Activated T-helper 2 cell treated with anti-CD3 and anti-CD28 coated beads, Interferon-gamma antibody, Interleukin-2, Interleukin-4, amounts not matched to agents 10 μg/mL and 5 μg/mL and 100 μg/mL, durations not matched to agents 14 hours and 24 hours and 36 hours (primary cell): ENCODE data around the gene INPP4A. TPM values are rescaled to one million over a fixed set of nuclear protein-coding genes. Genes with fewer than 3 reads are reported as not detected.
A peak's percentile ranks its signal among the peaks of the same experiment; 100 is the strongest.

Source experiments
- DNase-seq: peaks from one replicate; pipeline ENCODE4 v3.0.0; 2021; ENCODE audit warnings: low spot score
- H3K27ac Mint-ChIP-seq: one replicate; pipeline ENCODE4 v1.8.0; 2021; ENCODE audit warnings: mixed read lengths
- H3K27me3 Mint-ChIP-seq: one replicate; pipeline ENCODE4 v1.8.0; 2021; ENCODE audit warnings: low read depth, mixed read lengths
- H3K36me3 Mint-ChIP-seq: one replicate; pipeline ENCODE4 v1.8.0; 2021; ENCODE audit warnings: low read depth, mixed read lengths
- H3K4me1 Mint-ChIP-seq: one replicate; pipeline ENCODE4 v1.8.0; 2021; ENCODE audit warnings: low read depth, mixed read lengths
- H3K4me3 Mint-ChIP-seq: one replicate; pipeline ENCODE4 v1.8.0; 2021; ENCODE audit warnings: low read depth, mild to moderate bottlenecking, moderate library complexity, mixed read lengths
- H3K9me3 Mint-ChIP-seq: one replicate; pipeline ENCODE4 v1.8.0; 2021; ENCODE audit warnings: mixed read lengths
- intact Hi-C: fragments of 100-400 bp; cut with micrococcal nuclease; formaldehyde crosslinking; loops from one replicate; pipeline ENCODE4 v1.15.1; 2023
- total RNA-seq: library from RNA; stranded (reverse); gene quantifications from 2 replicates; pipeline ENCODE4 v1.2.3, GENCODE V29; 2022

INPP4A gene
- total RNA-seq, 1 donor from 2014 or later = 35.9 TPM

DNA sequence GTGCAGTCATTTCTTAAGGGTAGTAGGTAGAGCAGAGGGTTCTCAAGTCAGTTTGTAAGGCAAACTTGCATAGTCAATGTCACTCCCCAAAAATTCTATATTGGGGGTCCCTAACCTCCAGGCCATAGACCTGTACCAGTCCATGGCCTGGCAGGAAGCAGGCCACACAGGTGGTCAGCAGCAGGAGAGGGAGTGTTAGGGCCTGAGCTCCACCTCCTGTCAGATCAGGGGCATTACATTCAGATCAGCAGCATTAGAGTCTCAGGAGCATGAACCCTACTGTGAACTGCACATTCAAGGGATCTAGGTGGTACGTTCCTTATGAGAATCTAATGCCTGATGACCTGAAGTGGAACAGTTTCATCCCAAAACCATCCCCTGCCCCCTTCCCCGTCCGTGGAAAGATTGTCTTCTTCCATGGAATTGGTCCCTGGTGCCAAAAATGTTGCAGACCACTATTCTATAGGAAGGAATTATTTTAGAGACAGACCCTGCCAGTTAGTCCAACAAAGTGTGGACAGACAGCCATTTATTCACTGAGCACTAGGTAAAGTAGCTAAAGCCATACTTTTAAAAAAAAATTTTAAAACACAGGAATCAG lies 157.0 kb downstream of the INPP4A start:
- Mint-ChIP-seq H3K36me3 (peaks cover 46% of the 10 kb centered on the region), H3K4me3 (no peak overlapping the region), H3K27ac (no peak overlapping the region), H3K27me3 (no peaks in the 10 kb centered on the region), H3K9me3 (no peaks in the 10 kb centered on the region), H3K4me1 (peaks cover 22% of the 10 kb centered on the region)
- DNase-seq = no peak
- intact Hi-C loops = loop anchor here (2.0 kb wide), 1 partner anchor 189 kb away; no protein-coding TSS in a partner anchor

DNA sequence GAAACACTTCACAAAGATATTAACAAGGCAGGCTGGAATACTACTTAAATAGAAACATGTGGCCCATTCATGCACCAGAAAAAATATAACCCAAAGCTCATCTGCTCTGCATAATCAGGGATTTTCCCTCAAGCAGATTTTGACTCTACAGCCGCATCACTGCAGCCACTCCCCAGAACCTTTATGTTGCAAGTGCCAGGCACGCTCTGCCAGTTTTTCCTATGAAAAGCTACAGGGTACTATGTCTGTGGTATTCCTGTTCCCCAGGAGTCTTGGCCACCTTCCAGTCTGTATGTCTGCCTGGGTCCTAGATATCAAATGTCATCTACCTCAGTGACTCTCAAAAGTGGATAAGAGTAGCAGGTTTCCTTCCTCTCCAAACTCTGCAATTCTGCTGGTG lies 159.9 kb downstream of the INPP4A start:
- Mint-ChIP-seq H3K9me3 (no peaks in the 10 kb centered on the region), H3K4me1 (peaks cover 33% of the 10 kb centered on the region), H3K27ac (no peak overlapping the region), H3K36me3 (peaks cover 43% of the 10 kb centered on the region), H3K4me3 (no peak overlapping the region), H3K27me3 (no peaks in the 10 kb centered on the region)
- DNase-seq = no peak
- intact Hi-C loops = no loop called here

DNA sequence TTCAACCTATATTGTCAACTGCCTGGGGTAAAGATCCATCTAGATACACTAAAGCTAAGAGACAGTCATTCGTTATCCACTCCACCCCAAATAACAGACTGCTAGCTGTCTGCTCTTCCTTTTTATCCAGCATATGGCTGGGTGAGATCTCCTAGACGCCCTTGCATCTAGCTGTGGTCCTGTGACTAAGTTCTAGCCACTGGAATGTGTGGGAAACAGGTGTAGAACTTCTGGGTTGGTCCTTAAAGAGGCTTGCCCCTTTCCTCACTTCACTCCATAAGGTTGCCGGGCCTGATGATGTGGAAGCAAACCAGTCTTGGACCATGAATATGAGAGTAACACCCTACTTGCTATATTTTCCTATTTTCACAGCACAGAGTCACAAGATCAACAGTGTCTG lies 160.4 kb downstream of the INPP4A start:
- Mint-ChIP-seq H3K9me3 (no peaks in the 10 kb centered on the region), H3K4me1 (peaks cover 39% of the 10 kb centered on the region), H3K36me3 (peaks cover 43% of the 10 kb centered on the region), H3K27ac (no peak overlapping the region), H3K4me3 (no peak overlapping the region), H3K27me3 (no peaks in the 10 kb centered on the region)
- DNase-seq = no peak
- intact Hi-C loops = loop anchor here (5.0 kb wide), 2 partner anchors 52 to 138 kb away; no protein-coding TSS in a partner anchor

DNA sequence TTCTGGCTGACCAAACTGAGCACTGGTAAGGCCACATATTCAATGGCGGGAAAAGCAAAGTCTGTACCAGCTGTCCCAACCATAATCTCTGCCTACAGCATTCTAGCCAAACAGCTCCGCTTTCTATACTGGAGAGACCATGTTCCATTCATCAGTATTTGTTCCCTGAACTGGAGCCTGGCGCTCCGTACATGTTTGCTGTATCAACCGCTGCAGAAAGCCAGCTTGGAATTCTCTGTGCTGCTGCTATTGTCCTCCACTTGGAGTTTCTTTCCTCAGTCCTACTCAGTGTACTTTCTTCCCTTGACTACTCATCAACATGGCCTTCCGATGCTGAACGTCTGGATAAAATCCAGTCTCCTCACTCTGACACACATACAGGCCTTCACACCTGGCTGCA lies 161.8 kb downstream of the INPP4A start:
- no peak for DNase-seq
- peak overlapping the region; percentile 86 for H3K27ac Mint-ChIP-seq
- H3K4me3 Mint-ChIP-seq = peak overlapping the region; percentile 93
- H3K4me1 Mint-ChIP-seq = peaks cover 52% of the 10 kb centered on the region
- H3K27me3 Mint-ChIP-seq = no peaks in the 10 kb centered on the region
- peaks cover 44% of the 10 kb centered on the region for H3K36me3 Mint-ChIP-seq
- H3K9me3 Mint-ChIP-seq = no peaks in the 10 kb centered on the region
- intact Hi-C loops = loop anchor here (5.0 kb wide), 2 partner anchors 51 to 139 kb away; no protein-coding TSS in a partner anchor

DNA sequence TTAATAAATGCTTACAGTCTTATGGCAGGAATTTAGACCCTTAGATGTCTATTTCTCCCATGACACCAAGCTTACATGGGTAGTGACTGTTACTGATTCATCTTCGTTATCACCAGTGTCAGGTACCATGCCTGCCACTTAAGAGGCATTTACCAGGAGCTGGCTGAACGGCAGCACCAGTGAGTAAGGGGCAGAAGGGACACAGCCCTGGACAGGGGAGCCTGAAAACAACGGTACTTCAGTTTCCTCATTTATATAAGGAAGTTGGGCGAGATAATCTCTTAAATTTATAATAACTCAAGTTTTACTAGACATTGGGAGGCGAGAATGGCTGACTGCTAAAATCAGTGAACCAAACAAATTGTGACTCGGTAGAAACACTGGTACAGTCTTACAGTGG lies 162.4 kb downstream of the INPP4A start:
- Mint-ChIP-seq H3K36me3 (peaks cover 43% of the 10 kb centered on the region), H3K4me3 (peak overlapping the region; percentile 93), H3K27ac (peak overlapping the region; percentile 86), H3K4me1 (peaks cover 56% of the 10 kb centered on the region), H3K9me3 (no peaks in the 10 kb centered on the region), H3K27me3 (no peaks in the 10 kb centered on the region)
- intact Hi-C loops = loop anchor here (5.0 kb wide), 2 partner anchors 50 to 140 kb away; no protein-coding TSS in a partner anchor
- DNase-seq = no peak

DNA sequence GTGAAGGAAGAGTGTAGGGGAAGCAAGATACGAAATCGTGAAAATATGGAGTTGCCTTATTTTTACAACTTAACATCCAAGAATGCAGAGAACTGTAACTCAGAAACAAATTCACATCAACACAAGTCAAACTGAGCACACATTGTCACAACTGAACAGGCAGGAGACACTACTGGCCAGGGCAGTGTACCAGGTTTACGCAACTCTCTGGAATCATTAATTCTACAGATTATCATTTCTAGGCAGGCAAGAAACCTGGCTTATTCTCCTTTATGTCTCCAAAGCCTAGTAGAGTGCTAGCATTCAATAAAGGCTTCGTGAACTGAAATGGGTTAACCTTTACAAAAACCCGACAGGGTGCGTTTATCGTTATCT lies 163.1 kb downstream of the INPP4A start:
- peak overlapping the region; percentile 86 for H3K27ac Mint-ChIP-seq
- DNase-seq = no peak
- H3K4me3 Mint-ChIP-seq = peak overlapping the region; percentile 93
- H3K9me3 Mint-ChIP-seq = no peaks in the 10 kb centered on the region
- peaks cover 48% of the 10 kb centered on the region for H3K36me3 Mint-ChIP-seq
- intact Hi-C loops = loop anchor here (1.0 to 5.0 kb wide), 3 partner anchors 30 to 140 kb away; no protein-coding TSS in a partner anchor
- H3K4me1 Mint-ChIP-seq = peaks cover 56% of the 10 kb centered on the region
- no peaks in the 10 kb centered on the region for H3K27me3 Mint-ChIP-seq

DNA sequence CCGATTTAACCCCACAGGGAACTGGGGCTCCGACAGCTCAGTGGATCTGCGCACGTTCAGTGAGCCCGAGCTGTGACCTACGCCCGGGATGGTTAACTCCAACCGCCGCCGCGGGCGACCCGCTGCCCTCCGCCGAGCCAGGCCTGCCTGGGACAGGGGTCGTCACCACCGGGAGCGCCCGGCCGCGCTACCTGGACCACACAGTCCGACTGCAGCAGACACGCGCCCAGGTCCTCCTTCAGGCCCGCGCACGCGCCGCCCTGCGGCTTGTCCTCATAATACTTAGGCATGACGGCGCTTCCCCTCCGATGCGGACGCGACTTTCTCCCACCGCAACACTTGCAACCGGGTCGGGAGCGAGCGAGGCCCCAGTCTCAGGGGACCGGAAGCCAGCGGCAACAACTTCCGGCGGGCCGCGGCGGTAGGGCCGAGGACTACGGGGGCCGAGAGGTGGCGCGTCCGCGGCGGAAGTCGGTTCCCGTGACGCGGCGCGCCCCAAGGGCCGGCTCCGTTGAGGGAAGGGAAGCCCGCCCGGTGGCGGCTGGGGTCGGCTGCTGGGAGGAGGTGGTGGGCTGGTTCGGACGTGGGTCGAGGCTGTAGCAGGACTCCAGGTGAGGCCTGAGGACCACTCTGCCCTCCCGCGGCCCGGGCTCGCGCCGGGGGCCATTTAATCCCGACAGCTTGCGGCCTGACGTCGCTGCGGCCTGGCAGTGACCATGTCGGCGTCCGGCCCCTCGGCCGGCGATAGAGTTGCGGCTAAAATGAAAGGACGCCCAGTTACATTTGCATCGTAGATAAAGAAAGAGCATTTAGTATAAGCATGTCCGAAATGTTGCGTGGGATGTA lies 163.7 kb downstream of the INPP4A start, which contains the start of the genes COA5 and UNC50:
TSS of gene COA5 (minus strand) at position 397 of the 846 bp plus-strand sequence. CDS start at position 290, 107 bp downstream.
TSS of gene UNC50 (plus strand) at position 474 of the 846 bp plus-strand sequence. CDS start 1,171 bp downstream, outside the sequence.
- H3K9me3 Mint-ChIP-seq = no peaks in the 10 kb centered on the region
- DNase-seq = peak; percentile 90
- peak within 1 kb of the TSS; percentile 93 for H3K4me3 Mint-ChIP-seq
- H3K27ac Mint-ChIP-seq = peak within 1 kb of the TSS; percentile 86
- no peaks in the 10 kb centered on the region for H3K27me3 Mint-ChIP-seq
- intact Hi-C loops = loop anchor here (1.0 to 5.0 kb wide), 3 partner anchors 29 to 141 kb away; no protein-coding TSS in a partner anchor
- H3K36me3 Mint-ChIP-seq = peaks cover 54% of the 10 kb centered on the region
- peaks cover 56% of the 10 kb centered on the region for H3K4me1 Mint-ChIP-seq

DNA sequence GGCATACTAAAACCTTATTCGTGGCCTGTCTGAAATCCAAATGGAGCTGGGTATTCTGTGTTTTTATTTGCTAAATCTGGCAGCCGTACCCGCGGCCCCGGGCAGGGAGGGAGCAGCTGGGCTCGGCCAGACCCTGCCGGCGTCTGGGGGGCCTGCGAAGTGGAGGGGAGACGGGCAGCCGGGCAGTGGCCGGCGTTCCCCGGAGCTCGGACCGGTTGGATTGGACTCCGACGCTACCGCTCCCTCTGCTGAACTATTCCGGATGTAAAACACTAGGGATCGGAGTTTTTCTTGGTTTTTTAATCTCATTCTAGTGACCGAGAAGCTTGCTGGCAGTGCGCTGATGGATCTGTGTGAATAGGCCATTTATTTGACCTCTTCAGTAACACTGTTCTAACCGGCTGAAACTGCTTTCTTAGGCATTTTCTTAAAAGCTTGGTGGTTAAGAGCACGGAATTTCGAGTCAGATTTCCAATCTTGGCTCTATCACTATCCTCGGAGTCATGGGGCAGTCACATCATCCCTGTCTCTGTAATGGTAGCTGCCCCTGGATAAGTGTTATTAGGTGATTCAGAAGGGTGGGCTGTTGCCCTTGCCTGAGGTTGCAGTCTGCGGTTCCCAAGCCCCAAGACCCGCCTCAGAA lies 164.4 kb downstream of the INPP4A start:
- H3K27ac Mint-ChIP-seq = peak overlapping the region; percentile 86
- no peaks in the 10 kb centered on the region for H3K27me3 Mint-ChIP-seq
- peaks cover 58% of the 10 kb centered on the region for H3K36me3 Mint-ChIP-seq
- H3K4me3 Mint-ChIP-seq = peak overlapping the region; percentile 93
- H3K4me1 Mint-ChIP-seq = peaks cover 60% of the 10 kb centered on the region
- no peak for DNase-seq
- H3K9me3 Mint-ChIP-seq = no peaks in the 10 kb centered on the region
- intact Hi-C loops = loop anchor here (1.0 to 5.0 kb wide), 3 partner anchors 28 to 142 kb away; no protein-coding TSS in a partner anchor

DNA sequence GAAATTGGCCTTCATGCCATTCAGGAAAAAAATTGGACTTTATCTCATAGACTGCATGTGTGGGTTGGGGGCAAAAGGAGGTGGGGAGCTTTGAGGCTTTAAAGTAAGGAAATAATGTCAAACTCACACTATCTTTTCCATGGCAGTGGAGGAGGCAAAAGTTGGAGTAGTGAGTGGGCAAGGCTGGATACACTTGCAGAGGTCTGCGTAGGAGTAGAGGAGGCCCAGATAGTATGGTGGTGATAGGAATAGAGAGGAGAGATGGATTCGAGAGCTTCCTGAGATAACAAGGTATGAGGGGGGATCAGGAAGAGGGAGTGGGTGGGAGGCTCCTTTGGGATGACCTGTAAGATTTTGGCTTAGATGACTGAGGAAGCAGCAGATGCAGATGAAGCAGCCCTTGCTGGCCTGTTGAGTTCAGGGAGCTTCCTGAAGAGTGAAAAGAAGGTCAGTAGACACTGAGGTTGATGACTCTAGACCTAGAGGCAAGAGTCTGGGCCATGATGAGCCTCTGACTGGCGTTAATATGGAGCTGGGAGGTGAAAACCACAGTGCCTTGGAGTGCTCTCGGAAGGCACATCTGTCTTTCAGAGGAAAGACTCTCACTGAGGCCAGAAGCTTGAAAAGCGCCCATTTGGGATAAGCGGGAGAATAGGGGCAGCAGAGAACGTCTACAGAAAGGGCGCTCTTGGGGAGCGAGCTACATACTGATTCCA lies 169.5 kb downstream of the INPP4A start:
- Mint-ChIP-seq H3K9me3 (no peaks in the 10 kb centered on the region), H3K27me3 (no peaks in the 10 kb centered on the region), H3K4me3 (no peak overlapping the region), H3K36me3 (peaks cover 81% of the 10 kb centered on the region), H3K27ac (peak overlapping the region; percentile 5), H3K4me1 (peaks cover 52% of the 10 kb centered on the region)
- intact Hi-C loops = loop anchor here (5.0 kb wide), 1 partner anchor 723 kb away; the partner anchor contains the start of genes EIF5B and TXNDC9
- DNase-seq = no peak

DNA sequence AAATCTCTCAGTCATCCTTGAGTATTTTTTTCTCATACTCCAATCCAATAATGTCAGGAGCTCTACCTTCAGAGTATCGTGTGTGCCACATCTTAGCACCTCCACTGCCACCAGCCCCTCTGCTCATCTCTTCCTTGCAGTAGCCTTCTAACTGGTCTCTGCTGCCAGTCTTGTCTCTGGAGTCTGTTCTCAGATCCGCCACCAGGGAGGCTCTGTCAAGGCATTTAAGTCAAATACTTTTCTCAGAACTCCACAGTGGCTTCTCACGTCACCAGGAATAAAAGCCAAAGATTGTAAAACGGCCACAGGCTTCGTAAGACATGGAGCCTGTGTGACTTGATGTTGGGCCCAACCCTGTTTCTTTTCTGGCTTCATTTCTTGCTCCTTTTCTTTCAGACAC lies 170.8 kb downstream of the INPP4A start:
- peak overlapping the region; percentile 1 for H3K27ac Mint-ChIP-seq
- H3K36me3 Mint-ChIP-seq = peaks cover 78% of the 10 kb centered on the region
- H3K4me3 Mint-ChIP-seq = no peak overlapping the region
- H3K9me3 Mint-ChIP-seq = no peaks in the 10 kb centered on the region
- H3K4me1 Mint-ChIP-seq = peaks cover 50% of the 10 kb centered on the region
- H3K27me3 Mint-ChIP-seq = no peaks in the 10 kb centered on the region
- intact Hi-C loops = no loop called here
- DNase-seq = no peak

DNA sequence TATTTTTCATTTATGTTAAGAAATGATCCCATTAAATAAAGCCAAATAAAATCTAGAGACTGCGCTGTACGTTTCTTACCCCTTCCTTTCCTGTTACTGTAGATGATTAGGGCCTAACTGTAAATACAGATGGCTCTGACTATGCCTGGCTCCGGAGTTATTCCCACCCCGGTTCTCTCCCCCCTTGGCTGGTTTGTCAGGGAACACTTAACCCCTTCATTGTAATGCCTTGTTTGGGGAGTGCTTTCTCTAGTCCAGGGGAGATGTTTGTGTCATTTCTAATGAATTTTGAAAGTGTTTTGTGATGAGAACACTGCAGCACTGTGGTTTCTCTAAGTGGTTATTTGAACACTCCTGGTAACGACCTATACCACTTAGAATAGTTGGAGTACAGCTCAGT lies 172.5 kb downstream of the INPP4A start:
- intact Hi-C loops = no loop called here
- H3K27ac Mint-ChIP-seq = peak overlapping the region; percentile 70
- no peak for DNase-seq
- H3K27me3 Mint-ChIP-seq = no peaks in the 10 kb centered on the region
- H3K36me3 Mint-ChIP-seq = peaks cover 76% of the 10 kb centered on the region
- H3K9me3 Mint-ChIP-seq = no peaks in the 10 kb centered on the region
- H3K4me3 Mint-ChIP-seq = no peak overlapping the region
- peaks cover 50% of the 10 kb centered on the region for H3K4me1 Mint-ChIP-seq

DNA sequence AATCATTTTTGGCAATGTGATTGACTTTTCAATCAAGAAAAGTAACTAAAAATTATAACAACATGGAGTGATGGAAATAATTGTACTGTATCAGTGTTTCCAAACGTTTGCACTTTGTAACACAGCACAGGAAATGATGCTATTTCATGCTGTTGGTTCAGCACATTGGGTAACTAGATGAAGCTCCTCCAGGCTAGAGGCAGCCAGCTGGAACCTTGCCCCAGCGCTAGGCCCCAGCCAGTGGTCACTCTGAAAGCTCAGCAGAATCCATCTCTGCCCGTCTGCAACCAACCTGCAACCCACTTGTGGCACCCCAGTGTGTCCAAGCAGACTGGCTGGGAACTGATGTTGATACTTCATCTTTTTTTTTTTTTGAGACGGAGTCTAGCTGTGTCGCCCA lies 179.0 kb downstream of the INPP4A start:
- Mint-ChIP-seq H3K9me3 (no peaks in the 10 kb centered on the region), H3K4me3 (no peak overlapping the region), H3K27me3 (no peaks in the 10 kb centered on the region), H3K4me1 (peaks cover 44% of the 10 kb centered on the region), H3K36me3 (peaks cover 57% of the 10 kb centered on the region), H3K27ac (peak overlapping the region; percentile 9)
- intact Hi-C loops = no loop called here
- no peak for DNase-seq
